ENCODE measurements around the gene EYA2.
A peak's percentile ranks its signal among the peaks of the same experiment; 100 is the strongest.

The EYA2 gene

GRCh38 chr20:47122560-47122959 lies 227.9 kb downstream of the EYA2 start:
- DNase-seq, result no peak

DNA sequence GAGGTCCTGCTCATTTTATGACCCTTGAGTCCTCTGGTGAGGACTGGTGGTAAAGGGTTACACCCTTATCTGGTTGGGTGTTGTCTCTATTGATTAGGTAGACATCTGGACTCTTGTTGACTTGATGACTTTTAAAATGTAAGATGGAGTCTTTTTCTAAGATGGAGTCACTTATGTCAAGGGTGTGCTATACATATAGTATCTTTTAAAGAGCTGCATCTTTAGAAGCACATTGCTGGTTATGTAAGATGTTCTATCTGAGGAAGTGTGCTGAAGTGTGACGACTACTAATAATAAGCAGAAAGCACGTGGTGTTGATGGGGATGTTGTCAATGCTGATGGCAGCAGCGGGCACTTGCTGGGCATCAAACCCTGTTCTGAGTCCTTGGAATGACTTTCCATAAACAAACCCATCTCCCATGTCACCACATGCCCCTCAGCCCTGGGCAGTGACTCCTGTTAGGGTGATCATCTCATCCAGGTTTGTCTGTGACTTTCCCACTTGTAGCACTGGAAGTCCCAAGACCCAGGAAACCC lies 229.6 kb downstream of the EYA2 start:
- DNase-seq, result no peak

DNA sequence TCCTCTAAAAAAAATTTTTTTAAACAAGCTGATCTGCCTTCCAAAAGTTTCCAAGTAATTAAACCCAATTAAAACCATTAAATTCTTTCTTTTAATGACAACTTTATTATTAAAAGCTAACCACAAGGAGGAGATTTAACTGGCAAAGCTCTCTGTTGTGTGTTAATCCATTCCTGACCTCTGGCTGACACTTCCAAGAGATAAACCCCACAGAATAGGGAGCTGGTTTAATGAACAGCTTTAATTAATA lies 230.8 kb downstream of the EYA2 start:
- no peak for DNase-seq

GRCh38 chr20:47125758-47126591 lies 231.3 kb downstream of the EYA2 start:
- DNase-seq, result no peak

DNA sequence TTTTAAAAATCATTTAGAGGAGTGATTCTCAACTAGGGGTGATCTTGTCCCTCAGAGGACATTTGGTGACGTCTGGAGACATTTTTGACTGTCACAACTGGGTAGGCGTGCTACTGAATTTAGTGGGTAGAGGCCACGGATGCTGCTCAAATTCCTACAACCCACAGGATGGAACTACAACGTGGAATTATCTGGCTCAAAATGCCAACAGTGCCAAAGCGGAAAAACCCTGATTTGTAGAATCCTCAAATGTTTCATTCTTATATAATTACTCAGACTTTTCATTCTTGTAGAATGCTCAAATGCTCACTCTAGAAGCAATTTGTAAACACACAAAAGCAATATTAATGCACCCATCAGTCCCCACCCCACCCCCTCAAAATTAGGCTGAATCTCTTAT lies 232.1 kb downstream of the EYA2 start:
- DNase-seq, result no peak

- DNase-seq, result no peak
Measured at GRCh38 chr20:47127546-47127945, 232.9 kb downstream of the EYA2 start.

- DNase-seq, result no peak
Measured at GRCh38 chr20:47127999-47128398, 233.4 kb downstream of the EYA2 start.

DNA sequence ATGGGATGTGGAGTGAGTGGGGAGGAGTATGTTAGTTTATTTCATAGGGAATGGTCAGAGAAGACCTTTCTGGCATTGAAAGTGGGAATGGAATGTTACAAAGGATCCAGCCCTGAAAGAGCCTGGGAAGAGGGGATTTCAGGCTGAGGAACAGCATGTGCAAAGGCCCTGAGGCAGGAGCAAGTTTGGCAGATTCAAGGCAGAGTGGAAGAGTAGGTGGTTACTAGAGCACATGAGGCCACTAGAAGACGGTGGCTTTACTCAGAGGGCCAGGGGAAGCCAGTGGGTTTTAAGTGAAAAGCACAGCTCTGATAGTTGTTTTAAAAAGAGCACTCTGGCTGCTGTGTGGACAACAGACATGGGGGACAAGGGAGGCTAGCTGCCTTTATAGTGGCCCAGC lies 234.7 kb downstream of the EYA2 start:
- DNase-seq, result no peak

DNA sequence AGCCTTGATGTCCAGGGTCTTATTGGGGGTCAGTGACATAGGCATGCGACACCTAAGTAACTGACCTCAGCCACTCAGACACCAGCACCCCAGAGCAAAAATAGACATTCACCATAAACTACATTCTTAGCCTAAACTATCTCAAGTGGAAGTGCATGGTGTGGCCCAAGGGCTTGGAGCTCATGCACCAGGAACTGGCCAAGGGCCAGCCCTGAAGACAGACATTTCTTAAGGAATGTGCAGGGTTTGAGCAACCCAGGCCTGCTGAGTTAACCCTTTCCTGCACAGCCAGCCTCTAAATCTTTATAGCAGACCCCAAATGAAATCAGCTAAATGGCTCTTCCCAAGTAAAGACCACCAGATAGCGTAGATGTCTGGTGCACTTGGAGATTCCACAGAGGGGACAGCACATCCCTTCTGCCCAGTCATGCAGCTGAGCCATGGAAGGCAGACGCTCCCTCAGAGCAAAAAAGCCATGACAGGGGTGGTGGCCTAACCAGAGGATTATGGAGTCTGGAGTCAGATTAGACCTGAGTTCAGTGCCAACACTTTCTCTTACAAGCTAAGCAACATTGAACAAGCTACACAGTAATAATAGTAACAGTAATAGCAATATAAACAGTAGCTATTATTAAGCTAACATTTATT lies 239.3 kb downstream of the EYA2 start:
- DNase-seq, result no peak

DNA sequence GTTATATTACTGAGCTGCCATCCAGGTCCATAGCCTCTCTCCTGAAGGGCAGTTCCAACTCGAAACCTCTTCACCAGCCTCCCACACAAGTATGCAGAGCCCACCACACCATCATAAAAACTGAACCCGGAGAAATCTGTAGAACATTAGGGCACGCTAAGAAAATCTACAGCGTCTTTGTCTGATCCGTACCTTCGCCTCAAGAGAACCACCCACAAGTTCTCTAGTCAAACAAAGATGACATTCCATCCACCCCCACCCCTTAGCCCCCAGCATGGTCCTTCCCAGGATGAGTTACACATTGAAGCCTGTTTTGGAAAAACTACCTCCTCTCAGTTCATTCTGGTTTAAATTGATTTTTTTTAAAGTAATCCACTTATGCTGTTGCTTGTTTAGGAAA lies 242.1 kb downstream of the EYA2 start:
- no peak for DNase-seq

GRCh38 chr20:47137231-47137870 lies 242.7 kb downstream of the EYA2 start:
- no peak for DNase-seq

DNA sequence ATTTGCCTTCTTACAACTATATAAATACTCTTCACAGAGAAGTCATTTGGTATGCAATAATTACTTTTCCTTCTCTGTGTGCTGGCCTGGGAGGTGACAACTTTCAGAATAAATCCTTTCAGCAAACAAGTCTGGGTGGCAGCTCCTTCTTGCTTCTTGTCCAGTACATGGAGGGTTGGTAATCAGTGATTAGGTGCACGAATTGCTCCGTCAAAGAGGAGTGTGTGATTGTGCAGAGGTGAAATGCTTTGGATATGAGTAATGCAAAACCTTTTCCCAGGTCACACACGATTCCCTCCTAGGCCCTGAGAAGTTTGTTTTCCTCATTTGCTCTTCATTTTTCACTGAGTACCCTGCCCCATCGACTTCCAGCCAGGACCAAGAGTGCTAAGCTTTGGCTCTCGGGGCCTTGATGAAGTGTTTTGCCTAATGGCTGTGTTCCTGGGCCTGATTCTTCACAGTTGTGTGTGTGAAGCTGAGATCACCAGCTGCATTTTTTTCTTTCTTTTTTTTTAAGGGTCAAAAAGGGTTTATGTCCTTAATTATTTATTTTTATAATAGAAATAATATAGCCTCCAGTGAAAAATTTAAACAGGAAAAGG lies 245.4 kb downstream of the EYA2 start:
- no peak for DNase-seq

DNA sequence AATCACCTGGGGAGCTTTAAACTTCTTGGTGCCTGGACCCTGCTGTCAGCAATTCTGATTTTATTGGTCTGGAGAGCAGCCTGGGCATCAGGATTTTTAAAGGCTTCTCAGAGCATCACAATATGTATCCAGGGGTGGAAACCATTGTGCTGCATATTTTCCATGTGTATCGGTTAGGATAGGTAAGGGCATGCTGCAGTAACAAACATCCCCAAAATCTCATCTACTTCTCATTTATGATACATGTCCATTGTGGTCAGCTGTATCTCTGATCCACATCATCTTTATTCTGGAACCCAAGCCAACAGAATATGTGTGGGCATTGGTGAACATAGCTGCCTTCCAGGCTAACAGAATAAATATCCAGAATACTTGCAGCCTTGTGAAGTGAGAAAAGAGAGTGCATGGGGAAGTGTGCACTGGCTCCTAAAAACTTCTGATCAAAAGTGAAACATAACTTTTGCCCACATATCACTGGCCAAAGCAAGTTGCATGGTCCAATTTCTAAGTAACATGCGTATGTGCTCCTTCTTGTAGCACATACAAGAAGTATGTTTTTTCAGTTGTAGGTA lies 246.8 kb downstream of the EYA2 start:
- DNase-seq, result no peak

GRCh38 chr20:47141941-47142773 lies 247.5 kb downstream of the EYA2 start:
- DNase-seq, result no peak

GRCh38 chr20:47142774-47143170 lies 248.1 kb downstream of the EYA2 start:
- no peak for DNase-seq

- DNase-seq, result no peak
Measured at GRCh38 chr20:47143657-47144056, 249.0 kb downstream of the EYA2 start.

DNA sequence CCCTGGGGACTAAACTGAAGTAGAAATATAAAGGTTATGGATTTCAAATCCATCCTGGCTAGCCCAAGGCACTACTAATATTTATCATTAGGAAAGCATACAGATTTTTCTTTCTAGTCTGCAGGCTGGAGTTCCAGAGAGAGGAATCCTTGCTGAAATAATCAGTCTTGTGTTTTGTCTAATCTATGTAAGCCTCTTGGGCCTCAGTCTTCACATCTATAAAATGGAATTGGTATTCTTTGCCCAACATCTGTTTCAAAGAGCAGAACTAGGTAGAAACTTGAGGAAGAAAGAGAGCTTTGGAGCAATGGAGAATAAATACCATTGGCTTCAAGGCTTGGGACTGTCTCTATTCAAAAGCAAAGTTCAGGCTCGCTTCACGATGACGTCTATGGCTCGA lies 249.8 kb downstream of the EYA2 start:
- DNase-seq, result no peak

DNA sequence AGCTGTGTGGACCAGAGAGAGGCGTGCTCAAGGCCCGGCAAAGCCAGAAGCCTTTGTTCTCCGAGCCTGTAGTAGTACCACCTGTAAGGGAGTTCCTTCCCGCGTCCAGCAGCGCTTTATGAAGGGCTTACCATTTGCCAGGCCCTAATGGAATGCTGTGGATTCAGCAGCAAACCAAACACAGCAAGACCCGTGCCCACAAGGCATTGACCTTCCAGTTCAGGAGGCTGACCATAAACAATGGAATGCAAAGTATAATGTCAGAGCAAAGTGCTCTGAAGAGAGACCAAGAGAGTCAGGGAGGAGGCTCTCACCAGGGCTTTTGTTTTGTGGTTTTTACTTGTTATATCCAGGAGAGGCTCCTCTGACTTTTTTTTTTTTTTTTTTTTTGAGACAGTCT lies 252.0 kb downstream of the EYA2 start:
- no peak for DNase-seq

DNA sequence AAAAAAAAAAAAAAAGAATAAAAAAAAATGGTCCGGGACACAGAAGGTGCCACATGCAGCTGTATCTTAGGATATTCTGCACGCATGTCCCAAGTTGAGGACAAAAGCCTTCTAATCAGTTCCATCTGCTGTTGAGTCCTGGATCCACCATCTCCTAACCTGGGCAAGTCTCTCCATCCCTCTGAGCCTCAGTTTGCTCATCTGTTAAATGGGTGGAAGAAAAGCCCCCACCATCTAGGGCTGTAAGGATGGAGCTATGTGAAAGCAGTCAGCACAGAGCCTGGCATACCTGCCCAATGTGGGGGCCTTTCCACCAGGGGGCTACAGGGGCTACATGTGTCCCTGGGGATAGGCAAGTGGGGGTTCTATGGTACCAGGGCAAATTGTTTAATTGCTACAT lies 253.4 kb downstream of the EYA2 start:
- no peak for DNase-seq

DNA sequence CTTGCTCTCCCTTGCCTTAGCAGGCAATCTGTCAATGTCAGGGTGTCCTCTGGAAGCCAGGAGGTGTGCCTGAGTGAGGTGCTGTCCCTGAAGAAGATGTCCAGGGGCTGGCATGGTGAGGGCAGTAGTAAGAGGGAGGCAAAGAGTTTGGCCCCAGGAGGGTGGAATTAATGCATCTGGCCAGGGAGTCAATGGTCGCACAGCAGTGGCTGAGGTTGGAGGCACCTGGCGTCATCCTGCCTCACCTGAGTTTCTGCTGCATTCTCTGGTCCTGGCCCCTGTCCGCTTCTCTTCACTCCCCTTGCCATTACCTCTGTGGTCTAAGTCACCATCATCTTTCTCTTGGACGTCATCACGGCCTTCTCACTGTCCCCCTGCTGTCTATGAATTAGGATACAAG lies 255.3 kb downstream of the EYA2 start:
- no peak for DNase-seq

GRCh38 chr20:47150403-47151152 lies 255.9 kb downstream of the EYA2 start:
- DNase-seq, result peak; percentile 81

DNA sequence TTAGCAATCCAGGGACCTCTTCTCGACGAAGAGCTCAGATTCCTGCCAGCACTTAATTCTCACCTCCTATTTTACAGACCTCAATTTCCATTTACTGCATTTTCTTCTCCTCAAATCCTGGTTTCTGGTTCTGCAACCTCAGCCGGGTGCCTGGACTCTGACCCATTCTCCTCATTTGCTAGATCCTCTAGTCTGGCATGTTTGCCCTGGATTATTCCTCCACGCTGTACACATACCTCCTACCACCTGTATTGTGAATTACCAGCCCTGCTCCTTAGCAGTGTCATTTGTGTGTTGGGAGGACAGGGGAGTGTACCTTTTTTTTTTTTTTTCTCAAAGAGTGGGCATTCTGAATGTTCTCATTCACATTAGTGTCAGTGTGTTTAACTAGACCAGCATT lies 257.4 kb downstream of the EYA2 start:
- no peak for DNase-seq

Data from right forelimb (tissue), 1 donor.